Tibial artery (tissue), 4 donors: Measurements from ENCODE around the gene CD63.

ENCODE experiments used
- DNase-seq, 2 donors: peaks; one replicate each; pipeline ENCODE4 v3.0.0-alpha.2; 2019
- H3K27ac ChIP-seq, 2 donors: fragments of 200-600 bp; sonication (generic) in 1 of 2; 1 replicate in 1 of 2; 2 replicates in 1 of 2; pipeline ENCODE4 v1.5.1; 2018 to 2019; ENCODE audit warnings: mild to moderate bottlenecking in 1 of 2
- H3K27me3 ChIP-seq, 2 donors: fragments of 200-600 bp; sonication (generic) in 1 of 2; one replicate each; pipeline versions ENCODE4 v1.5.1 to v1.6.0; 2016 to 2019
- H3K36me3 ChIP-seq, 3 donors: fragments of 200-600 bp; sonication (generic) in 2 of 3; one replicate each; pipeline ENCODE4 v1.5.1; 2016 to 2019; ENCODE audit warnings: mild to moderate bottlenecking in 2 of 3
- H3K4me1 ChIP-seq, 4 donors: fragments of 200-600 bp; sonication (generic) in 2 of 4; 1 replicate in 3 of 4; 2 replicates in 1 of 4; pipeline ENCODE4 v1.5.1; 2016 to 2019
- H3K4me3 ChIP-seq, 2 donors: fragments of 200-600 bp; sonication (generic) in 1 of 2; 1 replicate in 1 of 2; 2 replicates in 1 of 2; pipeline ENCODE4 v1.5.1; 2018 to 2019; ENCODE audit warnings: mild to moderate bottlenecking in 2 of 2
- H3K9me3 ChIP-seq, 3 donors: fragments of 200-600 bp; sonication (generic) in 1 of 3; one replicate each; pipeline ENCODE4 v1.5.1; 2016 to 2019
- CTCF ChIP-seq, 2 experiments: fragments of 200-600 bp in 1 of 2; fragments of 450-650 bp in 1 of 2; IDR thresholded peaks; one replicate each; pipeline ENCODE4 v1.5.1; 2017 to 2019; ENCODE audit warnings: antibody characterized with exemption in 2 of 2, mild to moderate bottlenecking in 1 of 2, moderate library complexity in 1 of 2
- intact Hi-C: fragments of 100-400 bp; cut with DNase I; formaldehyde crosslinking; loops from one replicate; pipeline ENCODE4 v1.15.0; 2023; ENCODE audit warnings: low total_unique reads

CD63 gene

GRCh38 chr12:55676707-55677106, 52.1 kb downstream of the CD63 start:
- Histone ChIP-seq H3K4me1 (peaks cover 0 to 9% (median 7%) of the 10 kb centered on the region in 4 donors), H3K4me3 (no peak overlapping the region), H3K27me3 (no peaks in the 10 kb centered on the region), H3K9me3 (no peaks in the 10 kb centered on the region), H3K27ac (no peak overlapping the region), H3K36me3 (no peaks in the 10 kb centered on the region)
- TF ChIP-seq CTCF (IDR thresholded peaks at IDR 0.05) = no peak
- intact Hi-C loops = no loop called here
- DNase-seq = no peak

- DNase-seq = no peak
- Histone ChIP-seq H3K27ac (no peak overlapping the region), H3K27me3 (no peaks in the 10 kb centered on the region), H3K4me3 (no peak overlapping the region), H3K36me3 (no peaks in the 10 kb centered on the region), H3K9me3 (no peaks in the 10 kb centered on the region), H3K4me1 (no peaks in the 10 kb centered on the region)
- TF ChIP-seq CTCF (IDR thresholded peaks at IDR 0.05) = no peak
- intact Hi-C loops = no loop called here
Observed at GRCh38 chr12:55675666-55676065, 53.1 kb downstream of the CD63 start.
